NCI-H2107 treated with DMSO at 0.1 percent for 48 hours (cell line): ENCODE measurements around the gene ABHD5.

ENCODE experiments used
- DNase-seq: peaks from one replicate; lab custom pipeline; 2025; ENCODE audit not compliant: unreplicated experiment; lab: John Stamatoyannopoulos, UW

The ABHD5 gene

GRCh38 chr3:43755516-43756200 lies 64.9 kb downstream of the ABHD5 start:
- no peak for DNase-seq

GRCh38 chr3:43757666-43758321 lies 67.1 kb downstream of the ABHD5 start:
- no peak for DNase-seq

- DNase-seq: no peak
Measured at GRCh38 chr3:43758592-43759225, 68.0 kb downstream of the ABHD5 start.

GRCh38 chr3:43759297-43759782 lies 68.6 kb downstream of the ABHD5 start:
- DNase-seq: no peak

- no peak for DNase-seq
Measured at GRCh38 chr3:43759938-43760337, 69.2 kb downstream of the ABHD5 start.

- no peak for DNase-seq
Measured at GRCh38 chr3:43760938-43761337, 70.2 kb downstream of the ABHD5 start.

GRCh38 chr3:43762451-43762850 lies 71.7 kb downstream of the ABHD5 start:
- no peak for DNase-seq

GRCh38 chr3:43764056-43764455 lies 73.3 kb downstream of the ABHD5 start:
- no peak for DNase-seq

- no peak for DNase-seq
Measured at GRCh38 chr3:43764471-43764870, 73.7 kb downstream of the ABHD5 start.

- peak; percentile 37 for DNase-seq
Measured at GRCh38 chr3:43765521-43765971, 74.8 kb downstream of the ABHD5 start.

GRCh38 chr3:43766672-43767465 lies 76.1 kb downstream of the ABHD5 start:
- no peak for DNase-seq

- DNase-seq: no peak
Measured at GRCh38 chr3:43768381-43768973, 77.7 kb downstream of the ABHD5 start.

GRCh38 chr3:43769097-43769884 lies 78.6 kb downstream of the ABHD5 start:
- peak; percentile 16 for DNase-seq

GRCh38 chr3:43769885-43770425 lies 79.2 kb downstream of the ABHD5 start:
- DNase-seq: no peak

GRCh38 chr3:43770426-43771103 lies 79.8 kb downstream of the ABHD5 start:
- DNase-seq: no peak

- no peak for DNase-seq
Measured at GRCh38 chr3:43771610-43772009, 80.9 kb downstream of the ABHD5 start.

- DNase-seq: no peak
Measured at GRCh38 chr3:43773273-43774094, 82.7 kb downstream of the ABHD5 start.

- DNase-seq: no peak
Measured at GRCh38 chr3:43774799-43775198, 84.1 kb downstream of the ABHD5 start.
